ENCODE results near the gene CDA.

The CDA gene

GRCh38 chr1:20552728-20553445 is 36.0 kb upstream of the CDA start:
- Histone ChIP-seq H3K36me3 (no peaks in the 10 kb centered on the region), H3K9me3 (no peaks in the 10 kb centered on the region), H3K4me3 (ENCODE audit: low read depth, low read length) (peak overlapping the region; percentile 50), H3K27me3 (peaks cover 15% of the 10 kb centered on the region), H3K4me1 (no peaks in the 10 kb centered on the region)
- no peak for TF ChIP-seq CTCF (IDR thresholded peaks at IDR 0.05; ENCODE audit: low read depth, low read length)
- DNase-seq = peak; percentile 20

DNA sequence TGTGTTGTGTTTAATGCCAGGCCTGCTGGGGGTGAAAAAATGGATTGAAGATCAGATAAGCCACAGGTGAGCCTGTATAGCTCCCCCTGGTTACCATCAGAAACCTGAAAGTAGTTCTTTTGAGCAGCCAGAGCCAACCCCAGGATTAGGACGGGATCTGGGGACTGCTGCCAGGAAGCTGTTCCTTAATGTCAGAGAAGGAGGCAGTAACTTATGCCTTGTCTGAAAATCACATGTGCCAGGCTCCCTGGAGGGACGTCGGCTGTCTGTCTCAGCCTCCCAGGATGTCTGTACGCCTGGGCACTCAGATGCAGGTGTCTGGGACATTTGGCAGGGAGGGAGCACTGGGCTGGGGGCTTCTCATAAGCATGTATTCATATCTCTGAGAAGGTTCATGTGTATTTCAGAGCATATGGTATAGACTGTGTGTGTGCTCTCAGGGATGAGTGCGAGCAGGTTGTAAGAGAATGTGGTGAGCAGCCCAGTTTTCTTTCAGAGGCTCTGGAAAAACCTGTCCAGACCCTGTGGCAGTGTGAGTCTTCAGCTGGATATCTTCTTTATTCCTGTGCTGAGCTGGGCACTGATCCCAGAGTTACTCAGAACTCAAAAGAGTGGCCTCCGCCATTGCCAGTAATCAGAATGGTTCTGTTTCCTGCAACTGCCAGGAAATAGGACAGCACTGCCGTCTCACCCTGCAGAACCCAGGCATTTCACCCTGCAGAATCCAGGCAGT is 33.7 kb upstream of the CDA start:
- H3K9me3 ChIP-seq = no peaks in the 10 kb centered on the region
- DNase-seq = no peak
- H3K36me3 ChIP-seq = no peaks in the 10 kb centered on the region
- TF ChIP-seq CTCF (IDR thresholded peaks at IDR 0.05; ENCODE audit: low read depth, low read length) = no peak
- H3K27me3 ChIP-seq = peaks cover 15% of the 10 kb centered on the region
- H3K4me1 ChIP-seq = no peaks in the 10 kb centered on the region
- no peak overlapping the region for H3K4me3 ChIP-seq (ENCODE audit: low read depth, low read length)

DNA sequence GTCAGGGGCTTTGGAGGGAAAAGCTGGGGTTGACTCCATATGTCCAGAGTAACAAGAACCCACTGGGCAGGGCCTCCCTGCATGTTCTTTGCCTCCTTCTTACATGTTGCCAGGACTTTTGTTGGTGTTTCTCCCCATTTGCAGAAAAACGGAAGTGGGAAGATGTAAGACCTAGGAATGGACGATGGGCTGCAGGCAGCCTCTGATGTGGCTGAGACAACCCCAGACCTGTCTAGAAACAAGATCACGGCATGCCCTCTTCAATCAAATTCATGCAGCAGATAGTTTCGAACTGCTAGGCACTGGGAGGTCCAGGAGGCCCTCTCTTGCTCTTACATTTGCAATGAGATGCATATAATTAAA is 33.2 kb upstream of the CDA start:
- Histone ChIP-seq H3K36me3 (no peaks in the 10 kb centered on the region), H3K9me3 (no peaks in the 10 kb centered on the region), H3K4me3 (ENCODE audit: low read depth, low read length) (no peak overlapping the region), H3K27me3 (peaks cover 15% of the 10 kb centered on the region), H3K4me1 (no peaks in the 10 kb centered on the region)
- DNase-seq = no peak
- no peak for TF ChIP-seq CTCF (IDR thresholded peaks at IDR 0.05; ENCODE audit: low read depth, low read length)

DNA sequence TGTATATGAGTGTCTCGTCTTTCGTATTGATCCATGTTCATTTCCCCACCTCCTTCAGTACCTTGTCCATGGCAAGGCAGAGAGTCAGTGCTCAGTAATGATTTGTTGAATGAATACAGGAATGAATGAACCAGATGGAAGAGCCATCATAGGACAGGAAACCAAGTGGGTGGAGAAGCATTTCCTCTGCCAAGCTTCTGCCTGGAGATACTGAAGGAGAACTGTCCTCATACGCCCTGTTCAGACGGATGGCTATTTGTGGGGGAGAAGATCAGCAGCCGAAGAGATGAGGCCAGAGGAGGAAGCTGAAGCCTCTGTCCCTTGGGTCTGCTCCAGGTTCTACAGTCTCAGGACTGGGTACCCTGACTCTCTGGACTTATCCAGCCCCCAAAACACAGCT is 30.7 kb upstream of the CDA start:
- no peak for DNase-seq
- no peak for TF ChIP-seq CTCF (IDR thresholded peaks at IDR 0.05; ENCODE audit: low read depth, low read length)
- H3K27me3 ChIP-seq = peaks cover 8% of the 10 kb centered on the region
- H3K9me3 ChIP-seq = no peaks in the 10 kb centered on the region
- no peaks in the 10 kb centered on the region for H3K36me3 ChIP-seq
- H3K4me1 ChIP-seq = no peaks in the 10 kb centered on the region
- H3K4me3 ChIP-seq (ENCODE audit: low read depth, low read length) = no peak overlapping the region

- H3K36me3 ChIP-seq = no peaks in the 10 kb centered on the region
- H3K4me3 ChIP-seq (ENCODE audit: low read depth, low read length) = no peak overlapping the region
- H3K27me3 ChIP-seq = no peaks in the 10 kb centered on the region
- no peak for TF ChIP-seq CTCF (IDR thresholded peaks at IDR 0.05; ENCODE audit: low read depth, low read length)
- no peaks in the 10 kb centered on the region for H3K4me1 ChIP-seq
- no peak for DNase-seq
- no peaks in the 10 kb centered on the region for H3K9me3 ChIP-seq
Observed at GRCh38 chr1:20560966-20561365, 27.9 kb upstream of the CDA start.

DNA sequence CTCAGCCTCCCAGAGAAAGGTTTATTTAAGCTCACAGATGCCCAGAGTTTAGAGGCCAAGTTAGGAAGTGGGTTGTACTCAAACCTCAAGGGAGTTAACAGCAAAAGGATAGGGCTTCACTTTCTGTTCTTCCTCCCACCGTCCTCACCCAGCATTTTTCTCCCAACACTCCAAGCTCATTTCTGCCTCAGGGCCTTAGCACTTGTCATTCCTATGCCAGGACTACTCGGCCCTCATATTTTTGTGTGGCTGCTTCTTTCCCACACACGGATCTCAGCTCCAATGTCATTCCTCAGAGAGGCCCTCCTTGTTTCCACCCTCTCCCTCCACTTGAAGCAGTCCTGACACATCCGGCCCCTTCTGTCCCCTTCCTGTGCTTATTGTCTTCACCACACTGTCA is 23.7 kb upstream of the CDA start:
- H3K9me3 ChIP-seq = no peaks in the 10 kb centered on the region
- no peaks in the 10 kb centered on the region for H3K36me3 ChIP-seq
- H3K4me3 ChIP-seq (ENCODE audit: low read depth, low read length) = no peak overlapping the region
- no peak for TF ChIP-seq CTCF (IDR thresholded peaks at IDR 0.05; ENCODE audit: low read depth, low read length)
- DNase-seq = no peak
- no peaks in the 10 kb centered on the region for H3K27me3 ChIP-seq
- H3K4me1 ChIP-seq = no peaks in the 10 kb centered on the region

Measured in BE2C (cell line).